Umbilical cord (tissue), 2 donors: ENCODE results near the gene GORASP1. TPM values are rescaled to one million over a fixed set of nuclear protein-coding genes. Genes with fewer than 3 reads are reported as not detected.
"Not testable (repeated sequence)": the region's sequence is repeated elsewhere in the genome, so short reads cannot be mapped to it uniquely, and the experiment has no call there.

Source experiments
- DNase-seq: peaks from one replicate; pipeline ENCODE4 v3.0.0-alpha.2; 2015; ENCODE audit warnings: low spot score
- total RNA-seq: library from RNA; depleted of rRNA; stranded (reverse); fragments of >200 nt; gene quantifications from one replicate; pipeline ENCODE4 v1.2.3, GENCODE V29; 2014; ENCODE audit warnings: low replicate concordance; ENCODE audit not compliant: insufficient read depth

Gene GORASP1
- total RNA-seq, 1 donor from 2014 or later: 36.4 TPM

GRCh38 chr3:39065197-39065596 lies 42.2 kb downstream of the GORASP1 start:
- no peak for DNase-seq

- no peak for DNase-seq
Observed at GRCh38 chr3:39064646-39065045, 42.8 kb downstream of the GORASP1 start.

- no peak for DNase-seq
Observed at GRCh38 chr3:39063143-39063542, 44.3 kb downstream of the GORASP1 start.

GRCh38 chr3:39062180-39062579 lies 45.2 kb downstream of the GORASP1 start:
- no peak for DNase-seq

- DNase-seq: not testable (repeated sequence)
Observed at GRCh38 chr3:39061228-39061627, 46.2 kb downstream of the GORASP1 start.

GRCh38 chr3:39056151-39056550 lies 51.3 kb downstream of the GORASP1 start:
- no peak for DNase-seq

GRCh38 chr3:39053696-39054095 lies 53.7 kb downstream of the GORASP1 start:
- DNase-seq: no peak

- no peak for DNase-seq
Observed at GRCh38 chr3:39052583-39052982, 54.8 kb downstream of the GORASP1 start.

- peak; percentile 98 for DNase-seq
Observed at GRCh38 chr3:39051649-39052561, 55.5 kb downstream of the GORASP1 start, which contains the start of the genes SCN11A and WDR48. Gene SCN11A (minus strand): TSS chr3:39051944. CDS start chr3:38950362, 101,582 bp downstream. Gene WDR48 (plus strand): TSS chr3:39052016. CDS start chr3:39052026, 10 bp downstream.

- DNase-seq: peak; percentile 5
Observed at GRCh38 chr3:39050029-39050428, 57.4 kb downstream of the GORASP1 start.

Other genes with a start within 250 kb of the GORASP1 start
- gene SCN11A, start 55.7 kb downstream of the GORASP1 start, total RNA-seq: 2.2 TPM
- 59.9 TPM for gene WDR48, start 55.6 kb downstream of the GORASP1 start, total RNA-seq
- 6.0 TPM for gene TTC21A, start 53 bp upstream of the GORASP1 start, total RNA-seq
- 53.0 TPM for gene CSRNP1, start 46.0 kb upstream of the GORASP1 start, total RNA-seq
- gene XIRP1, start 85.0 kb upstream of the GORASP1 start, total RNA-seq: 0.72 TPM
- gene CX3CR1, start 172.4 kb upstream of the GORASP1 start, total RNA-seq: 6.5 TPM
- 18.3 TPM for gene CCR8, start 222.1 kb upstream of the GORASP1 start, total RNA-seq